ENCODE data around the gene CLEC9A.
"Not testable (repeated sequence)": the region's sequence is repeated elsewhere in the genome, so short reads cannot be mapped to it uniquely, and the experiment has no call there.

CLEC9A gene

DNA sequence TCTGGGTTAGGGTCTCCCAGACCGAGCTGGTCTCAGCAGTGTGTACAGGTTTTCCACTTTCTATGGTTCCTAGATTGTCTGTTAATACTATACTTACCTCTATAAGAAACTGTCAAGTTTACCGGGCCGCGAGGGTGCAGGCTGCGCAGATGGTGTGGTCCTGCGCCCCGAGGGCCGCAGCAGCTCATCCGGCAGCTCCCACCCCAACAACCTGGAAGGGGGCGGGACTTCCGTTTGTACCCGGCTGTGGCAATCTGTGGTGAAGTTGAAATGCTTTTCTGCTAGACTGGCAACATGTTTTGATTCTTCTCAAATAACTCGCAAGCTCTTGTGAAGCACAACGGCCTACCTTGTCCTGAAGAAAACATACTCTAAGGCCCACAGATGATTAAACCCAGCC lies at the start of gene CLEC9A:
CLEC9A (plus strand) TSS at position 237 of the 400 bp plus-strand sequence. CDS start 22,006 bp downstream, outside the sequence.
- DNase-seq, result no peak

DNA sequence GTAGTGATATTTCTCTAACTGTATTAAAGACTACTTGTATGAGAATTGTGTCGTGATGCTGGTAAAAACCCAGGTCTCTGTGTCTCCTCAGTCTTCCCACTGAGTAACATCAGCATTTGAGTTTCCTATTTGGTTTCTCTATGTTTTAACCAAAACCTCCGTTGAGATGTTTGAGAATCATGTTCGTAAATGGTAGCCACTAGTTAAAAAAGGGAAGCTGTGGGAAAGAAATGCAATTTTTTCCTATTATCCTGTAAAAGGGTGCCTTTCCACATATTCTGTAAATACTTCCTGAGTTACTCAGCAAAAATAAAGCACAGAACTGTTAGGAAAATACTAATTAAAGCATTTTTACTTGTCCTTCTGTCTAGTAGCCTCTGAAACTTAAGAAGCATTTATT lies 38.6 kb upstream of the CLEC9A start:
- DNase-seq, result no peak

DNA sequence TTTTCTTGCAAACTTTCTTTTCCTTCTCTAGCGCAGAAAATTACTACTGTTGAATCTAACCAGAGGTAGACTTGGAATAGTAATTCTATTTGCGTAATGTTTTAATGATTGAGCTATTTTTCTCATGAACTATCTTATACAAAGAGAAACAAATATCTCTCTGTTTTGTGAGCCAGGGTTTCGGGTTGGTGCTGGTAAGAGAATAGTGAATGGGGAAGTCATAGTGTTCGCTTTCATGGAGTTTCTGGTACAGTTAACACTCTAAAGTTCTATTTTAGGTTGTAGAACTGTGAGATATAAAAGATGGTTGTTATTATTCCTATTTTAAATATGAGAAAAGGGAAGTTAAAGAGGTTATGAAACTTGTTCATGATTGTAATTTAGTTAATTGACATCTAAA lies 38.2 kb upstream of the CLEC9A start:
- no peak for DNase-seq

DNA sequence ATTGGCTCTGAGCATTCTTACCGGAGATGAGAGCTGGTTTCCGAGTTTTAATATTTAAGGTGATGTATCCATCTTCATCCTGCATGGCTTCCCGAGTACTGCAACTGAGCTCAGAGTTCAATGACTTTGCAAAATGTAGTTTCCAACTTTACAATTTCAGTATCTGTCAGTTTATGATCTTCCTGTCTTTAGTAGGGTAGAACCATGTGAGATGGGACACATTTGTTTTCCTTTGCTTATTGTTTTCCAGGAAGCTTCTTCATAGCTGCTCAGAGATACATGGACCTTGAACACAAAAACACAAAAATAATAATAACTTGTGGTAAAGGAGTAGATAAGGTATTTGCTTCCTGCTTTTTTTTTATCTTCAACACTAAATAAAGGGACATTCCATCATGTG lies 31.5 kb upstream of the CLEC9A start, which contains the start of gene CLEC1B:
CLEC1B (minus strand) TSS at position 106 of the 400 bp plus-strand sequence; CDS start at position 85, 21 bp downstream.
- DNase-seq, result no peak

GRCh38 chr12:10001171-10001776 lies 29.2 kb upstream of the CLEC9A start:
- no peak for DNase-seq

- DNase-seq, result no peak
Measured at GRCh38 chr12:10012630-10013330, 17.7 kb upstream of the CLEC9A start.

GRCh38 chr12:10015450-10015849 lies 15.0 kb upstream of the CLEC9A start:
- DNase-seq, result no peak

GRCh38 chr12:10016881-10017280 lies 13.6 kb upstream of the CLEC9A start:
- no peak for DNase-seq

- no peak for DNase-seq
Measured at GRCh38 chr12:10018386-10018785, 12.1 kb upstream of the CLEC9A start.

- no peak for DNase-seq
Measured at GRCh38 chr12:10021342-10021741, 9.1 kb upstream of the CLEC9A start.

- DNase-seq, result no peak
Measured at GRCh38 chr12:10025236-10025635, 5.2 kb upstream of the CLEC9A start.

DNA sequence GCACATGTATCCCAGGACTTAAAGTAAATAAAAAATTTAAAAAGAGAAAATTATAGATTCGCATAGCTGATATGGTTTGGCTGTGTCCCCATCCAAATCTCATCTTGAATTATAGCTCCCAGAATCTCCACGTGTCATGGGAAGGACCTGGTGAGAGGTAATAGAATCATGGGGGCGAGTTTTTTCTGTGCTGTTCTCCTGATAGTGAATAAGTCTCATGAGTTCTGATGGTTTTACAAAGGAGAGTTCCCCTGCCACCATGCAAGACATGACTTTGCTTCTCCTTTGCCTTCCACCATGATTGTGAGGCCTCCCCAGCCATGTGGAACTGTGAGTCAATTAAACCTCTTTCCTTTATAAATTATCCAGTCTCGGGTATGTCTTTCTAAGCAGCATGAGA lies 3.8 kb upstream of the CLEC9A start:
- DNase-seq, result not testable (repeated sequence)

GRCh38 chr12:10027311-10027710 lies 3.2 kb upstream of the CLEC9A start:
- DNase-seq, result no peak

- DNase-seq, result no peak
Measured at GRCh38 chr12:10027721-10028120, 2.8 kb upstream of the CLEC9A start.

DNA sequence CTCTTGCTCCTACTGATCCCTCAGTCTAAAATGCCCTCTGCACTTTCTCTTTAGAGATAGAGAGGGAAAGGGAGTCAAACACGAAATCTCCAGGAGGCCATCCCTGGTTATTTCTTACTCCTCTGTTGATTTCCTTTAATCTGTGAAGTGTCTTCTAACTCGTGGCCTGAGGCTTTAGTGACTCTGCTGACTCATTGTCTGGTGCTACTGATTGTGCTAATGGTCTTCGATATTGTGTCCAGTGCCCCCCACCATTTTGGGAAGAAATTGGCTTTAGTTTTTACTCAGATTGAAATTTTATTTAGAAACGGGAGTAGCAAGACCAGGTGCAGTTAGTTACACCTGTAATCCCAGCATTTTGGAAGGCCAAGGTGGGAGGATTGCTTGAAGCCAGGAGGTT lies 839 bp downstream of the CLEC9A start:
- no peak for DNase-seq

DNA sequence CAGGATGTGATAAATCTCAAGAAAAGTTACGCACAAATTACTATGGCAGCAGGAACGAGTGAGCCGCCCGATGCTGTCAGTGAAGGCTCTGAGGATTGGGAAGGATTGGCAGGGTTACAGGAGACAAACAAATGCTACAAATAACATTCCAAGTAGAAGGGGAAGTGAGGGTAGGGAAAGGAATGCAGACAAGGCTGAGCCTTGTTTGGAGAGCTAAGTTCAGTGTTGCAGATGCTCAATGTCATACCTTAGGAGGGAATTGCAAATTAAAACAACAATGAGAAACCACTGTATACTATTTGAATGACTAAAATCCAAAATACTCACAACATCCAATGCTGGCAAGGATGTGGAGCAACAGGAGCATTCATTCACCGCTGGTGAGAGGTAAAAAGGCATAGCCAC lies 1.3 kb downstream of the CLEC9A start:
- DNase-seq, result no peak

DNA sequence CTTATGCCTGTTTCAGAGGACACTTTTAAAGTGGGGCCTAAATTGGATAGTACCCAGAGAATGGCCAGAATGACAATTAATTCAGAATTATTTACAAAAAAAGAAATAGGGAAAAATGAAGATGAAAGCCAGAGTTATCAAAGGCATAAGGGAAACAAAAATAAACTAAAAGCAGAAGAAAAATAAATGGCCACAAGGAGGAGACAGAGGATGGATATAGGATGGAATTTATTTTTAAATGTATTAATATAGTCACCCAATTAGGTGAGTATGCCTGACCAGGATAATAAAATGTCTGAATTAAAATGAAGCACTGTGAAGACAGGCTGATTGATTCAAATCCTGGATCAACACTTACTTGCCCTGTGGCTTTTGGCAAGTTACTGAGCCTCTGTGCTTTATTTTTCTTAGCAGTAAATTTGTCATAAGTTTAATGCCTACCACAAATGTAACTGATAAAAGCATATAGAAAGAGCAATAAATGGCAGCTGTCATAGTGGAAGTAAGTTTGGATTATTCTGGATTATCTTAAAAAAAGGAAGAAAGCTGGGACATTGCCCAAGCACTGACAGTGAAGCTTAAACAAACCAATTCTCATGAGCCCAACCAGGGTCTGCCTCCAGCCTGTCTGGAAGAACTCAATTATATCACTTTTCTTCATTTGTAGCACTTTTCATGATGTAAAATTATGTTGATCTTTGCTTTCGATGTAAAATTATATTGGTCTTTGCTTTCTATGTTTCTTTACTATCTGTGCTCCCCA lies 3.5 kb downstream of the CLEC9A start:
- no peak for DNase-seq

- DNase-seq, result no peak
Measured at GRCh38 chr12:10042167-10042566, 11.7 kb downstream of the CLEC9A start.

DNA sequence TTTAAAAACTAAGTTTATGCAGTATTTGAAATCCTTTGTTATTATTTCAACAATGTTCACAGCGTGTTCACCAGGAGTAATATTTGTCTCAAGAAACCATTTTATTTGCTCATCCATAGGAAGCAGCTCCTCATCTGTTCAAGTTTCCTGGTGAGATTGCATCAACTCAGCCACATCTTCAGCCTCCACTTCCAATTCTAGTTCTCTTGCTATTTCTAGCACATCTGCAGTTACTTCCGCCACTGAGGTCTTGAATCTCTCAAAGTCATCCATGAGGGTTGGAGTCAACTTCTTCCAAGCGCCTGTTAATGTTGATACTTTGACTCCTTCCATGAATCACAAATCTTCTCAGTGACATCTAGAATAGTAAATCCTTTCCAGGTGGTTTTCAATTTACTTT lies 18.0 kb downstream of the CLEC9A start:
- DNase-seq, result no peak

DNA sequence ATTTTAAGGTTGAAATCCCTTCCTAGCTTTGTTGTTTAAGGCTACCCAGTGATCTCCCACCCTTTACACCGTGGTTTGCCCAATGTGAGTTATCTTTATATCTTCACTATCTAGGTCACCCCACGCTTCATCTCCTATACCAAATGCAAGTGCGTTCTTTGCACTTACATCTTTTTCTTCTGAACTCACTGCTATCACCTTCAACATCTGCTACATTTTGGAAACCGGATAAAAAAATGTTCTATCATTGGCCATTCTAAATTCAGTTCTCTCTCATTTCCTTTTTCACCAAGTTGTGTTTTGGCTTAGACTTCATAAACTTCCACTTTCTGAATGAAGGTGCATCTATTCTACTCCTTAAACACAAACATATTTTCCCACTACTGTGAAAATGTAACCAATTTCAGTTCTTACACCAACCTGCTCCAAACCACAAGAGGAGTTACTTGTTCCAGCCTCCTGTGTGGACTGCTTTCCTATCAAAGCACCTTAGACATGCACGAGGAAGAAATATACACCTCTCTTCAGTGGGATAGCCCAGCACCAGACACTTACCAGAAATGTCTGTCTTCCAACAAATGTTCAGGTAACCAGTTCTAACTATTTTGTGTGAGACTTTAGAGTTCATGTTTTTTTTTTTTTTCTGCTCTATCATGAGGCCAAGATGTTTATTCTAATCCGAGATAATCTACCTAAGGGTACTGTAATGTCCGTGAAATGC lies 21.9 kb downstream of the CLEC9A start:
- DNase-seq, result no peak

- no peak for DNase-seq
Measured at GRCh38 chr12:10058387-10058786, 27.9 kb downstream of the CLEC9A start.

GRCh38 chr12:10065241-10065640 lies 34.8 kb downstream of the CLEC9A start:
- no peak for DNase-seq

- no peak for DNase-seq
Measured at GRCh38 chr12:10067264-10067663, 36.8 kb downstream of the CLEC9A start.

All from NCI-H1694 treated with DMSO at 0.1 percent for 48 hours (cell line).